AG09309 (cell line): ENCODE measurements around the gene PTPRC.
"Not testable (repeated sequence)": the region's sequence is repeated elsewhere in the genome, so short reads cannot be mapped to it uniquely, and the experiment has no call there.

Experiments used
- DNase-seq: peaks from one replicate; pipeline ENCODE4 v3.0.0-alpha.2; 2010; ENCODE audit warnings: low read depth
- H3K4me3 ChIP-seq: 2 replicates; pipeline ENCODE4 v1.5.1; 2011; ENCODE audit warnings: mild to moderate bottlenecking, low read depth, low read length, moderate library complexity; ENCODE audit not compliant: control insufficient read depth
- CTCF ChIP-seq: IDR thresholded peaks from 2 replicates; pipeline ENCODE4 v1.5.1; 2011; ENCODE audit warnings: mild to moderate bottlenecking, low read depth, low read length, inconsistent platforms; ENCODE audit not compliant: insufficient read depth, control insufficient read depth; ENCODE audit errors: missing control alignments

PTPRC gene

GRCh38 chr1:198599749-198600148 is 39.1 kb upstream of the PTPRC start:
- no peak overlapping the region for H3K4me3 ChIP-seq
- no peak for TF ChIP-seq CTCF
- no peak for DNase-seq

- DNase-seq = no peak
- no peak overlapping the region for H3K4me3 ChIP-seq
- TF ChIP-seq CTCF = no peak
Measured at GRCh38 chr1:198600906-198601305, 37.9 kb upstream of the PTPRC start.

GRCh38 chr1:198601310-198601709 is 37.5 kb upstream of the PTPRC start:
- not testable (repeated sequence) for DNase-seq, H3K4me3 ChIP-seq

GRCh38 chr1:198601936-198602889 is 36.6 kb upstream of the PTPRC start:
- peak; percentile 53 for TF ChIP-seq CTCF
- peak; percentile 98 for DNase-seq
- H3K4me3 ChIP-seq = no peak overlapping the region

GRCh38 chr1:198604975-198605374 is 33.9 kb upstream of the PTPRC start:
- TF ChIP-seq CTCF = no peak
- DNase-seq = no peak
- no peak overlapping the region for H3K4me3 ChIP-seq

- TF ChIP-seq CTCF = no peak
- no peak overlapping the region for H3K4me3 ChIP-seq
- no peak for DNase-seq
Measured at GRCh38 chr1:198605406-198605805, 33.4 kb upstream of the PTPRC start.

GRCh38 chr1:198606020-198606438 is 32.8 kb upstream of the PTPRC start:
- H3K4me3 ChIP-seq = no peak overlapping the region
- no peak for TF ChIP-seq CTCF
- peak; percentile 42 for DNase-seq
